Stimulated activated CD4-positive, alpha-beta T cell treated with anti-CD3 and anti-CD28 coated beads, Interleukin-2, amount 100 ng/mL, for 4 hours (primary cell): Measurements from ENCODE around the gene ACER3.
"Not testable (repeated sequence)": the region's sequence is repeated elsewhere in the genome, so short reads cannot be mapped to it uniquely, and the experiment has no call there.

Source experiments
- DNase-seq: peaks from one replicate; pipeline ENCODE4 v3.0.0-alpha.2; 2020; ENCODE audit warnings: low read depth

Gene ACER3

GRCh38 chr11:76872959-76873827 is 12.5 kb downstream of the ACER3 start:
- DNase-seq: no peak

GRCh38 chr11:76878014-76878413 is 17.3 kb downstream of the ACER3 start:
- DNase-seq: no peak

GRCh38 chr11:76880314-76880713 is 19.6 kb downstream of the ACER3 start:
- no peak for DNase-seq

GRCh38 chr11:76880956-76881355 is 20.2 kb downstream of the ACER3 start:
- DNase-seq: no peak

- no peak for DNase-seq
Observed at GRCh38 chr11:76885390-76886097, 24.8 kb downstream of the ACER3 start.

GRCh38 chr11:76888989-76889388 is 28.3 kb downstream of the ACER3 start:
- DNase-seq: no peak

- no peak for DNase-seq
Observed at GRCh38 chr11:76889411-76889975, 28.8 kb downstream of the ACER3 start.

- DNase-seq: no peak
Observed at GRCh38 chr11:76890329-76890728, 29.6 kb downstream of the ACER3 start.

GRCh38 chr11:76891285-76891684 is 30.6 kb downstream of the ACER3 start:
- DNase-seq: no peak

GRCh38 chr11:76891793-76892192 is 31.1 kb downstream of the ACER3 start:
- no peak for DNase-seq

GRCh38 chr11:76892306-76892705 is 31.6 kb downstream of the ACER3 start:
- no peak for DNase-seq

- DNase-seq: no peak
Observed at GRCh38 chr11:76897233-76897632, 36.5 kb downstream of the ACER3 start.

- no peak for DNase-seq
Observed at GRCh38 chr11:76901144-76901543, 40.4 kb downstream of the ACER3 start.

- DNase-seq: not testable (repeated sequence)
Observed at GRCh38 chr11:76901622-76902021, 40.9 kb downstream of the ACER3 start.

GRCh38 chr11:76902121-76903014 is 41.6 kb downstream of the ACER3 start:
- DNase-seq: no peak

GRCh38 chr11:76903325-76903724 is 42.6 kb downstream of the ACER3 start:
- no peak for DNase-seq

- no peak for DNase-seq
Observed at GRCh38 chr11:76910620-76911414, 50.1 kb downstream of the ACER3 start.

GRCh38 chr11:76911415-76911808 is 50.7 kb downstream of the ACER3 start:
- no peak for DNase-seq

- no peak for DNase-seq
Observed at GRCh38 chr11:76916712-76917111, 56.0 kb downstream of the ACER3 start.

- DNase-seq: no peak
Observed at GRCh38 chr11:76918941-76919386, 58.2 kb downstream of the ACER3 start.

- DNase-seq: no peak
Observed at GRCh38 chr11:76919467-76919866, 58.7 kb downstream of the ACER3 start.
